Kidney (tissue), 14 donors: ENCODE results near the gene VAC14. TPM values are rescaled to one million over a fixed set of nuclear protein-coding genes. Genes with fewer than 3 reads are reported as not detected.

Experiments
- DNase-seq, 5 donors: peaks; one replicate each; pipeline ENCODE4 v3.0.0-alpha.2; 2013 to 2020
- FAIRE-seq: peaks from 2 replicates; lab custom pipeline; 2012; peaks lifted over from hg19 to GRCh38; lab: Jason Lieb, UNC
- H3K27ac ChIP-seq, 2 donors: one replicate each; pipeline ENCODE4 v1.7.0; 2013; ENCODE audit warnings: low read depth in 2 of 2, low read length in 2 of 2, inconsistent platforms in 1 of 2
- H3K27me3 ChIP-seq: one replicate; pipeline ENCODE4 v1.7.1; 2013; ENCODE audit warnings: low read length, inconsistent platforms; ENCODE audit not compliant: control insufficient read depth, insufficient read depth
- H3K36me3 ChIP-seq, 3 donors: one replicate each; pipeline versions ENCODE4 v1.7.0 to v1.7.1; 2013; ENCODE audit warnings: low read length in 3 of 3, control low read depth in 1 of 3, inconsistent platforms in 1 of 3; ENCODE audit not compliant: insufficient read depth in 3 of 3, control insufficient read depth in 2 of 3
- H3K4me1 ChIP-seq, 3 donors: one replicate each; pipeline versions ENCODE4 v1.7.0 to v1.7.1; 2013; ENCODE audit warnings: low read length in 3 of 3, inconsistent platforms in 1 of 3, low read depth in 1 of 3; ENCODE audit not compliant: control insufficient read depth in 2 of 3, insufficient read depth in 2 of 3
- H3K4me3 ChIP-seq, 3 donors: one replicate each; pipeline versions ENCODE4 v1.7.0 to v1.8.1; 2013; ENCODE audit warnings: low read length in 3 of 3, control low read depth in 1 of 3, inconsistent platforms in 1 of 3
- H3K9ac ChIP-seq, 3 donors: one replicate each; pipeline versions ENCODE4 v1.7.0 to v1.7.1; 2013; ENCODE audit warnings: low read length in 3 of 3, control low read depth in 1 of 3, inconsistent platforms in 1 of 3
- H3K9me3 ChIP-seq, 3 donors: one replicate each; pipeline versions ENCODE4 v1.7.0 to v1.7.1; 2013; ENCODE audit warnings: low read length in 3 of 3, control low read depth in 1 of 3, inconsistent platforms in 1 of 3; ENCODE audit not compliant: control insufficient read depth in 2 of 3, insufficient read depth in 1 of 3
- CTCF ChIP-seq: IDR thresholded peaks from 3 replicates; pipeline ENCODE4 v1.5.1; 2012; ENCODE audit warnings: mild to moderate bottlenecking, moderate library complexity, borderline replicate concordance; ENCODE audit not compliant: insufficient read depth; ENCODE audit errors: extremely low read depth
- intact Hi-C: fragments of 100-400 bp; cut with DNase I; formaldehyde crosslinking; loops from one replicate; pipeline ENCODE4 v1.11.1; 2022
- polyA plus RNA-seq: library from polyadenylated mRNA; stranded (reverse); fragments of 350-450 nt; fragmentation: Illumina TruSeq; extraction: RNeasy Lipid Tissue Mini Kit (QIAGEN cat#74804); gene quantifications from one replicate; pipeline ENCODE4 v1.2.3, GENCODE V29; 2014; ENCODE audit warnings: low read depth, low replicate concordance; ENCODE audit not compliant: insufficient read depth
- total RNA-seq: library from RNA; stranded (reverse); fragmentation: NEBNext Ultra II Directional; extraction: Animal tissue kit (Norgen Biotek cat#: 25700); gene quantifications from one replicate; pipeline ENCODE4 v1.2.1, GENCODE V29; 2021
- donor health status: control.
- donor health status: control.
- donor health status: control.
- donor health status: control.
- donor health status: control.
- donor health status: DM: yes; HTN: yes; CAD: no.
- donor health status: Normal renal cell carcinoma (clear cell type).

Gene VAC14
- total and polyA plus RNA-seq, 2 donors from 2014 or later = 36.8 to 41.9 TPM

DNA sequence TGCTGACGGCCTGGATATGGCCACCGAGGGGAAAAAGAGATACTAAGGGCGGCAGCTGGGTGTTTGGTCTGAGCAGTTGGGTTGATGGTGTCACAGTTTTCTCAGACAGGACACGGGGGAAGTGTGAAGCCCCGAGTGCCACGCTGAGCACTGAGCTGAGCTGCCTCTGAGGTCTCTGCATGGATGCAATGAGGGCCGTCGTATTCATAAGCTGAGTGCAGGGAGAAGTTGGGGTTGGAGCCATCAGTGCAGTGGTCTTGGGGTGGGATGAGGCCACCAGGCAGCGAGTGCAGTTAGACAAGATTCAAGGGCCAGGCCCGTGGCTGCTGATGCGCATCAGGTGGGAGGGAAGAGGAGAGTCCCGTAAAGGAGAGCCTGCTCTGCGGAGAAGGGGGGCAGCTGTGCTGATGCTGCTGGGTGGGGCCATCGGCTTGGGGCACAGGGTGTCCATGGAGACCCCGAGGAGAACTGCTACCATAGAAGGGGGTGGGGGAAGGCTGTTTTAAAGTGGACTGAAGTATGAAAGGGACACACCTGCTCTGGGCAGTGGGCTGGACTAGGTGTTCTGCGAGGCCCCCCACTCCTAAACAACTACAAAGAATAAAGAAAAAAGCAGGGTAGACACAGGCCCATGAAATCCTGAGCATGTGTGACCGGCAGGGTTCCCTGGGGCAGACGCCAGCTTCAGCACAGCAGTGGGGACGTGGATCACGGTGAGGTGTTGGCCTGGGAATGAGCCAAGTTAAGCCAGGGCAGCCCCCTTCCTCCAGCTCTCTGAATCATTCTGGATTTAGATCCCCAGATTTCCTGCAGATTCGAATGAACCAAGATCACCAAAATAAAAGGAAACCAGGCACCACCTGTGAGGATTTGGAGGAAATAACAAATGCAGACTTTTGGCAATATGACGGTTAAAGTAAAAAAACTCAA is 134.9 kb downstream of the VAC14 start:
- intact Hi-C loops = no loop called here
- H3K27me3 ChIP-seq = no peaks in the 10 kb centered on the region
- no peak overlapping the region for H3K4me3 ChIP-seq
- no peaks in the 10 kb centered on the region for H3K9me3 ChIP-seq
- peaks cover 6 to 30% (median 12%) of the 10 kb centered on the region in 3 donors for H3K36me3 ChIP-seq
- FAIRE-seq (no peak), DNase-seq (peak in 1 of 5 donors; percentile 49)
- H3K9ac ChIP-seq = no peak overlapping the region
- H3K27ac ChIP-seq = no peak overlapping the region
- H3K4me1 ChIP-seq = no peaks in the 10 kb centered on the region
- no peak for TF ChIP-seq CTCF

DNA sequence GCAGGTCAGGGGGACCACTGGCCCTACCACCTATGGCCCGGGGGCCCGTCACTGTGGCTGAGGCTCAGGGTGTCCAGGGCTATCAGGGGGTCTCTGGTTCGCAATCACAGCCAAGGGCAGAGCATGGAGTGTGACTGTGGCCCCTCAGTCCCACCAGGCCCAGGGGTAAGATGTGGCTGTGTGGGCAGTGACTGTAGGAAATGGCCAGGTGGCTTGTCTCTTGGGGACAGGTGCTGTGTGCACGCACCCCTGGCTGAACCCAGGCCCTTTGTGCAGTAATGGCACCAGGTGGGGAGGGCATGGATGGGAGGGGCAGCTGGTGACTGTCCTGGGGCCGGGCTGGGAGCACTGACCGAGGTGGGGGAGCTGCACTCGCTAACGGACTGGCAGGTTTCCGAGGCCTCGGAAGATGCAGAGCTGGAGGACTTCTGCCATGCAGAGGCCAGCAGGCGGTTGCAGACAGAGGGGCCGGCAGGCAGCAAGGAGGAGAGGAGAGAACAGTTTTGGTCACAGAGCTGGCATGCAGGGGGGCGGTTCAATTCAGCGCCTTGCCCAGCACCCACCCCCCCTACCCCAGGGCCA is 135.8 kb downstream of the VAC14 start:
- Histone ChIP-seq H3K9me3 (no peaks in the 10 kb centered on the region), H3K4me3 (no peak overlapping the region), H3K36me3 (peaks cover 4 to 26% (median 10%) of the 10 kb centered on the region in 3 donors), H3K9ac (no peak overlapping the region), H3K4me1 (no peaks in the 10 kb centered on the region), H3K27ac (no peak overlapping the region), H3K27me3 (no peaks in the 10 kb centered on the region)
- intact Hi-C loops = no loop called here
- DNase-seq (peak in 1 of 5 donors; percentile 69), FAIRE-seq (no peak)
- no peak for TF ChIP-seq CTCF

- H3K27ac ChIP-seq = no peak overlapping the region
- DNase-seq (peak in 1 of 5 donors; percentile 79), FAIRE-seq (no peak)
- H3K9me3 ChIP-seq = no peaks in the 10 kb centered on the region
- H3K36me3 ChIP-seq = peaks cover 4 to 24% (median 8%) of the 10 kb centered on the region in 3 donors
- no peak overlapping the region for H3K4me3 ChIP-seq
- no peaks in the 10 kb centered on the region for H3K4me1 ChIP-seq
- intact Hi-C loops = no loop called here
- no peaks in the 10 kb centered on the region for H3K27me3 ChIP-seq
- TF ChIP-seq CTCF = no peak
- no peak overlapping the region for H3K9ac ChIP-seq
Observed at GRCh38 chr16:70664325-70665112, 136.4 kb downstream of the VAC14 start.
